Renal cortex interstitium (tissue), 11 donors: ENCODE data around the gene ISG20L2. TPM values are rescaled to one million over a fixed set of nuclear protein-coding genes. Genes with fewer than 3 reads are reported as not detected.
"Not testable (repeated sequence)": the region's sequence is repeated elsewhere in the genome, so short reads cannot be mapped to it uniquely, and the experiment has no call there.

Source experiments
- DNase-seq, 11 donors: peaks; one replicate each; pipeline ENCODE4 v3.0.0-alpha.2; 2013; ENCODE audit warnings: low read depth in 9 of 11, low spot score in 4 of 11; ENCODE audit errors: extremely low read depth in 1 of 11
- polyA plus RNA-seq, 3 donors: library from polyadenylated mRNA; unstranded; fragments of 120-200 nt; gene quantifications; one replicate each; pipeline ENCODE4 v1.2.1, GENCODE V29; 2013; ENCODE audit not compliant: insufficient read length in 3 of 3

ISG20L2 gene
- polyA plus RNA-seq, 3 donors = 40.0 to 43.6 (median 41.3) TPM

DNA sequence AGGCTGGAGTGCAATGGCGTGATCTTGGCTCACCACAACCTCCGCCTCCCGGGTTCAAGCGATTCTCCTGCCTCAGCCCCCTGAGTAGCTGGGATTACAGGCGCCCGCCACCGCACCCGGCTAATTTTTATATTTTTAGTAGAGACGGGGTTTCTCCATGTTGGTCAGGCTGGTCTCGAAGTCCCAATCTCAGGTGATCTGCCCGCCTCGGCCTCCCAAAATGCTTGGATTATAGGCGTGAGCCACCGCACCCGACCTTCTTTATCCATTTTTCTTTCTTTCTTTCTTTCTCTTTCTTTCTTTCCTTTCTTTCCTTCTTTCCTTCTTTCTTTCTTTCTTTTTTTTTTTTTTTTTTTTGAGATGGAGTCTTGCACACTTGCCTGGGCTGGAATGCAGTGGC lies 36.6 kb upstream of the ISG20L2 start:
- DNase-seq = not testable (repeated sequence)

DNA sequence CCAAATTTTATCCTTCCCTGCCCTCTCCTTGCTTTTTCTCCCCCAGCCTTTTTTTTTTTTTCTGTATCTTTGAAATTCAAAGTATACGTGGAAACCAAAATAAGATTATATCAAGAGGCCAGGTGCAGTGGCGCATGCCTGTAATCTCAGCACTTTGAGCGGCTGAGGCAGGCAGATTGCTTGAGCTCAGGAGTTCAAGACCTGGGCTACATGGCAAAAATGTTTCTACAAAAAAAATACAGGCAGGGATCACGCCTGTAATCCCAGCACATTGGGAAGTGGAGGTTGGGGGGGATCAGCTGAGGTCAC lies 32.2 kb upstream of the ISG20L2 start:
- no peak for DNase-seq

DNA sequence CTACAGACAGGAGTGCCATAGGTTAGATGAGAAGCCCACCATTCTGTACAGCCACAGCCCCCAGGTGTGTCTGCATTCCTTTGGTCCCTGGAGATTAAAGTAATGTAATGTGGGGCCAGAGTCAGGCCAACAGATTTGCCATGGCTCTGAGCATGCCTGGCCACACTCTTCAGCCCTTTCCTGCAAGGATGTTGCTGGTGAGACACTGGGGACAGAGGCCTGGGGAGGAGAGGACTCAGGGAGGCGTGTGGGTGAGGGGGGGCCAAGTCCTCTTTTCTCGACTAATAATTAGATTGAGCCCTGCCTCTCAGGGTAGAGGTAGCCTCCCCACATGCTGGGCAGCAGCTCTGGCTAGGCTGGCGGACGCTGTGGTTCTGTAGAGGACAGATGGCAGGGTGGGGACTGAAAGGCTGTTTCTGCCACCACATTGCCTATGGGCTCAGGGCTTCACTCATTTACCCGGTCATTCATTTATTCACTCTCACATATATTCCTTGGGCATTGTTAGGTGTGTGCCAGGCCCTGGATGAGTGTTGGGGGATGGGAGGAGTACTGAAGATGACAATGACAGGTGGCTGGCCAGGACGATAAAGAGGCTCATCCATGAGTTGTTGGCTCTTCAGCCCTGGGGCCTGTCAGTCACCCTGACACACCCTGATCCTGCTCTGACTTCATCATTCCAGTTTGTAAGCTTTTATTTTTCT lies 31.7 kb upstream of the ISG20L2 start:
- no peak for DNase-seq

DNA sequence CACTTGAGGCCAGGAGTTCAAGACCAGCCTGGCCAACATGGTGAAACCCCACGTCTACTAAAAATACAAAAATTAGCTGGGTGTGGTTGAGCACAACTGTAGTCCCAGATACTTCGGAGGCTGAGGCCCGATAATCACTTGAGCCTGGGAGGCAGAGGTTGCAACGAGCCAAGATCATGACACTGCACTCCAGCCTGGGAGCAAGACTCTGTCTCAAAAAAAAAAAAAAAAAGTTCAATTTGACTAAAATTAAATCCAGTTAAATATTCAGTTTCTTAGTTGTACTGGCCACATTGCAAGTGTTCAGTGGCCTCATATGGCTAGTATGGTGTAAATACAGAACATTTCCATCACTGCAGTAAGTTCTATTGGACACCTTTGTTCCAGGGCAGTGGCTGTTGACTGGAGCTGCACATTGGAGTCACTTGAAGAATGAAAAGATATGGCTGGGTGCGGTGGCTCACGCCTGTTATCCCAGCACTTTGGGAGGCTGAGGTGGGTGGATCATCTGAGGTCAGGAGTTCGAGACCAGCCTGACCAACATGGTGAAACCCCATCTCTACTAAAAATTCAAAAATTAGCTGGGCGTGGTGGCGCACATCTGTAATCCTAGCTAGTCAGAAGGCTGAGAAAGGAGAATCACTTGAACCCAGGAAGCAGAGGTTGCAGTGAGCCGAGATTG lies 29.1 kb upstream of the ISG20L2 start:
- not testable (repeated sequence) for DNase-seq

DNA sequence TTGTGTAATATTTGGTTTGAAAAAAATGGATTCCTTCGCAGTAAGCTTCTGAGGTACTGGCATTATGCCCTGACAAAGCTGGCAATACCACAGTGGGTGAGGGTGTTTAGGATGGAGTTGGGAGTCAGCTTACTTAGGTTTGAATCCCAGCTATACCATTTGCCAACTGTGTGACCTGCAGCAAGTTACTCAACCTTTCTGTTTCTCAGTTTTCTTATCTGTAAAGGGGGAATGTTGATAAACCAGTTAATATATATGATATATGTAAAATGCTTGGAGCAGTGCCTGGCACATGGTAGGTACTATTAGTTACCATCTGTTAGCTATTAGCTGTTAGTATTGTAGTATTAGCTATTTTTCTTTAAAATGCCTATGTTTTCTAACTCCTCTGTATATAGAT lies 27.8 kb upstream of the ISG20L2 start:
- DNase-seq = no peak

DNA sequence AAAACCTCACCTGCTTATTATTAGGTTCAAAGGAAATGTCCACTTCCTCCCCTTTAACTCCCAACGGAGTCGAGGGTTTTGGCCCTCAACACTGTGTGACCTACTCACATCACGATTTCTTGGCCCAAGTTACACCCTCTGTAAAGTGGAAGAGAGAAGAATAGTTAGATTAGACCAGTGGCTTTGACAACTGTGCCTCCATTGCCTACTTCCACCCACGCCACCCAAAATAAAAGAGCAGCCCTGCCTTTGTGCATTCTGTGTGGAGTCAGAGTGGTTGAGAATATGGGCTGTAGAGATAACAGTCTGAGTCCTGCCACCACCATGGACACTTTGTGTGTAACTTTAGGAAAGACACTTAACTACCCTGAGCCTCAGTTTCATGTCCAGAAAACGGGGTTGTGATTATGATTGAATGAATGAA lies 27.0 kb upstream of the ISG20L2 start:
- DNase-seq = no peak

- DNase-seq = no peak
Measured at GRCh38 chr1:156754219-156754618, 25.7 kb upstream of the ISG20L2 start.

DNA sequence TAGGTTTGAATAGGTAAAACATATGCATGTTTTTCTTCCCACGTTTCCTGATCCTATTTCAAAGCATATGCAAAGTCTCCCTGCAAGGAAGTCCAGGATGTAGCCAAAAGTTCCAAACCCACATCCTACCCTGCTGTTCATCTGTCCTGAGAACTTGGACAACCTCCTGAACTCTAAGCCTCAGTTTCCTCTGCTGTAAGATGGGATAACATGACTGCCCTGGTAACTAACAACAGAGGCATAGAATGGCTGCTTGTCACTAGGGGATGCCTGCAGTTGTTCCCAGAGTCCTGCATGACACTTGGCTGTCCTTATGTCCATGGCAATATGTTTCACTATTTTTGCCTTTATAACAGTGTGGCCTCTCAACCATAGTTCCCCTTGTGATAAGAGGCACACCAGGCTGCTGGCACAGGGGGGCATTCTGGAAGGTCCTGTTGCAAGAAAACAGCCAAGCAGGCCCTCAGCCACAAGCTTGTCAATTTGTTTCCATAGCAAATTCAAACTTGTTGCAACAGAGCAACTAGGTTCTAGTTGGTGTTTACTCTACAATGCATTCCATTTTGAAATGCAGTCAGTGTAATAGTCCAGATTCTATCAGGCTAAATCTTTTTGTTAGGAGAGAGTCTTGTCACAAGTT lies 24.4 kb upstream of the ISG20L2 start:
- no peak for DNase-seq

DNA sequence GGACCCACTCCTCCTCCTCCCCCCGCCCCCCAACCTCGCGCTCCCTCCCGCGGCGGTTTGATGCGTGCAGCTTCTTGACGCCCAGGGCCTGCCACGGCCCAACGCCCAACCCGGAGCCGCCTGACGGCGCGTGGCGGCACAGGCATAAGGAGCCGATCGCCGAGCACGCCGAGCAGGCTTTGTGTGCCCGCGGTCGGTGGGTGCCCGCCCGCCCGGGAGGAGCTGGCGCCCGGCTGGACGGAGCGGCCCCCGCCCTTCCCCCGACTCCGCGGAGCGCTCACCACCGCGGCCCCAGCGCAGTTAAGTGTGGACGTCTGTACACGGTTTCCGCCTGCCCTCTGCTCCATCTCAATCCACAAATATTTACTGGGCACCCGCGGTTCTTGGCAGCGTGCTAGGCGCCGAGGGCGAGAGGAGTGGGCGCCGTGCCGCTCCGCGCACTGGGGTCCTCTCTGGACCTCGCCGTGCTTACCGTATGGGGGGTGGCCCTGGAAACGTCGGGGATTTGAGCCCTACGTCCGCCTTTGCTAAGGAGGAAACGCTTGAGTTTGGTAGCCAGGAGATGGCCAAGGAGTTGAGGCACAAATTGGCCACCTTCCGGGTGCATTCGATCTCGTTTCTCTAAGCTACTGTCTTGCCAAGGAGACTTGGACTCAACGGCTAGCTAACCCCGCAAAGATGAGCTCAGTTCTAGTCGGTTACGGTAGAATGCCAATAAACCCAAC lies 23.4 kb upstream of the ISG20L2 start:
- DNase-seq = peak; percentile 86 to 97 (median 95)

GRCh38 chr1:156751451-156751756 lies 22.8 kb upstream of the ISG20L2 start, which contains the start of gene HDGF:
Gene HDGF (minus strand): TSS chr1:156751675. CDS start chr1:156751429, 246 bp downstream.
- DNase-seq = no peak

DNA sequence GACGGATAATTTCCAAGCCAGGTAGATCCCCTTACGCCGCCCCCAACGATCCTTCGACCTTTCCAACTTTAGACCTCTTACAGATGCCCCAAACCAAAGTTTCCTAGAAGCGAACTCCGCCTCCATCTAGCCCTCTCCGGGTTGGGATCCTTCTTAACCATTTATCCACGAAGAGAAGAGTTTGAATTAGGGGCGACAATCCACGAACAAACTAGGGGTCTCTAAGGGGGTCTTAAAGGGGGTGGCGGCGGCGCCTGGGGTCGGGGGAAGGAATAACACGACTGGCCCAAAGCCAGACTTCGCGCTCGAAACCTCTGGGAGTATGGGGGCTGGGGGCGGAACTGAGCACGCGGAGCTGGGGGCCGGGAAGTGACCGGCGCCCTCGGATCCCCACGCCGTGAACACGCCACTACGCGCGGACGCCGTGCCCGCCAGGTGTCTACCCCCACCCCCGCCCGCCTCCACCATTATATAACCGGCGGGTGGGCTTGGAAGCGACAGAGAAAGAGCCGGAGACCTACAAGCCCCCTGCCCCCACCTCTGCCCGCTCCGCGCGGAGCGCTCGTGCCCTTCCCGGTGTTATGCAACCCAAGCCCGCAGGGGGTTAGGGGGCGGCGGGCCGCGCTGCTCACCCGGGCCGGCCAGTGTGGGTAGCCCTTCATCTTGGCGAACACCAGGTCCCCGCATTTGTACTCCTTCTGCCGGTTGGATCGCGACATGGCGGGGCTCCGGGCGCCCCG lies 22.3 kb upstream of the ISG20L2 start:
- no peak for DNase-seq

DNA sequence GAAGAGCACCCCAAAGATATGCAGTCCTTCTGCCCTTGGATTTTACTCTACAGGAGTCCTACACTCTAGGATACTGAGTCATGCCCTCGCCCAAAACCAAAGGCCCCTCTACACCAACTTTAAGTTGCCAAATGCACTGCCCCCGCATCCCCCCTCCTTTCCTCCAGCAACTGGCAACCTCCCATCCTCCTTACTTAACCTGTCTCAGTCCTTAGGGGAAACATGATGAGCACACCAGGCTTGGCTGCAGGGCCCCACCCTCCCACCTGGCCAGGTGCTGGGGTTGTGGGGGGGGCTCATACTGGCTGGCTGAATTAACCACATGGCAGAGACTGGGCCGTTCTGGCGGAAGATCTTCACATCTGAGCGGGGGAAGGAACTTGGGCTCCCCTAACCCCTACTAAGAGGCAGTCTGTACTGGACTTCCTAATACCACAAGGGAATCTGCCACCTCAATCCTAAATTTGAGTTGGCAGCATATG lies 21.7 kb upstream of the ISG20L2 start:
- no peak for DNase-seq

- DNase-seq = no peak
Measured at GRCh38 chr1:156749419-156750118, 21.0 kb upstream of the ISG20L2 start.

DNA sequence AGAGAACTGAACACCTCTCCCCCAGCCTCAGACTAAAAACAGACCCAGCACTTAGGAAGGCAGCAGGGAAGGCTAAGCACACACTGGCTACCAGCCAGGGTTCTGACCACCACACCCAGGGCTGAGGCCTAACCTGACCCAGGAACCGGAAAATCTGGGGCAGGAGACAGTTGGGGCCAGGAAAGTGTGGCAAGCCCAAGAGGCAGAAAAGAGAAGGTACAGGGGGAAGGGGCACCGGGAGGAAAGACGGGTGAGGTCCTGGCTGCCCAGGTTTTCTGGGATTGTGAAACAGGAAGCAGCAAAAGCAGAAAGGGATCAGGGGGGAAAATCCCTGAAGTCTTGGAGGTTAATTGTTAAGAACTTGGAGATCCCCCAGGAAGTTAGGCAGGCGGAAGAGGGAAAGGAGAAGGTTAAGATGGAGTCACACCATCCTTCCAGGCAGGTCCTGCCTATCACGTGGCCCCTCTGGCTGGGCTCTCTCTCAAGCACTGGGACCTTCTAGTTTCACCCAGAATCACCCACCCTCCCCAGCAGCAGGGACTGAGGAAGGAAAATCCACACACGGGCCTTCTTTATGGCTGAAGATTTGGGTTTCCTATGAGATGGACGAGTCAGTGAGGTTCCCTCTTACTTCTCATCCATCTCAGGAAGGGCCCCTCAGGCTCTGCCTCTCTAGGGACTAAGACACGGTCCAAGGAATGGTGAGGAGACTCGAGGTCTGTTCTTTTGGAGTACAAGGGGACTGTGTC lies 20.3 kb upstream of the ISG20L2 start:
- no peak for DNase-seq

DNA sequence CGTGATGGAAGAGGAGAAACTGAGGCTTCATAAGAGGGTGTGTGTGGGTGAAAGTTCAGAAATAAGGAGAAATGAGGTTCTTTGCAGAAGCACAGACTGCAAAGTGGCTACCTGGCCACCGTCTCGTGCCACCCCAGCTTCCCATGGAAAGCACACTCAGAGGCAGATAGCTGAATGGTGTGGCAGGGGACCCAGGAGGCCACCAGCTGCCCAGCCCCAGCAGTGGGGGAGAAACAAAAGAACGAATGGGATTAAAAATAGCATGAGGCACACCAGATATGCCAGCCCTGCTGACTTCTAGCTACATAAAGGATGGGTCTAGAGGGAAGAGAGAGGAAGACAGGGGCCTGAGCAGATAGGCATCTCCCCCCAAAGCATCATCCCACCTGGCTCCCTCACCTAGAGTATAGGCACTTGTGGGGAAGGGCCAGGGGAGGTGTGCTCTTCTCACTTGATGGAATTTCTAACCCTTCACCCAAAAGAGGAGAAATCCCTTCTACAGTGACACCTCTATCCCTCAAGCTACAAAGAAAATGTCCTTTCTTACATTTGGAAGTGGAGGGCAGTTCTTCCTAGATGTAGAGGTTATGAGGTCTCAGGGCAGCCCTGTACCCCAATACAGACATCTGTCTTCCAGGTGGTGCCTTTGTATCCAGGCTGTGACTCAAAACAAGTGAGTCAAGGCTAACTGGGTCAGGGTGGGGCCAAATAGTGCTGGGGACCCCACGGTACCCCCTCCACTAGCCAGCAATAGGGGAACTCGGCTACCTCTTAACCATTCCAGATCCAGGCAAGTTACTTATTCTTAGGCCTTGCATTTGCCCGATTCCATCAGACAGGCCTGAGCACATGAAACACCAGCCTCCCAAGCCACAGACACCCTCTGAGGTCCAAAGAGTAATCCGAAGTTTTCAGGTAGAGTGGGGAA lies 19.4 kb upstream of the ISG20L2 start:
- DNase-seq = no peak

- DNase-seq = peak in 8 of 11 donors; percentile 81 to 93 (median 86)
Measured at GRCh38 chr1:156746728-156747631, 18.4 kb upstream of the ISG20L2 start.
